Measurements from ENCODE around the gene TSPAN33. TPM values are rescaled to one million over a fixed set of nuclear protein-coding genes. Genes with fewer than 3 reads are reported as not detected.

The TSPAN33 gene
- polyA plus RNA-seq, 12 donors: 15.8 to 50.3 (median 33.7) TPM; not detected in 1

DNA sequence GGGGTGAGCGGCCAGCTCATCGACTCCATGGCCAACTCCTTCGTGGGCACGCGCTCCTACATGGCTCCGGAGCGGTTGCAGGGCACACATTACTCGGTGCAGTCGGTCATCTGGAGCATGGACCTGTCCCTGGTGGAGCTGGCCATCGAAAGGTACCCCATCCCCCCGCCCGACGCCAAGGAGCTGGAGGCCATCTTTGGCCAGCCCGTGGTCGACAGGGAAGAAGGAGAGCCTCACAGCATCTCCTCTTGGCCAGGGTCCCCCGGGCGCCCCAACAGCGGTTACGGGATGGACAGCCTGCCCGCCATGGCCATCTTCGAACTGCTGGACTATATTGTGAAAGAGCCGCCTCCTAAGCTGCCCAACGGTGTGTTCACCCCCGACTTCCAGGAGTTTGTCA is 17.4 kb upstream of the TSPAN33 start:
- no peak for DNase-seq

- DNase-seq: no peak
Measured at GRCh38 chr7:129127601-129128000, 16.9 kb upstream of the TSPAN33 start.

GRCh38 chr7:129134356-129134987 is 10.0 kb upstream of the TSPAN33 start:
- DNase-seq: no peak

GRCh38 chr7:129136887-129137642 is 7.4 kb upstream of the TSPAN33 start:
- DNase-seq: no peak

DNA sequence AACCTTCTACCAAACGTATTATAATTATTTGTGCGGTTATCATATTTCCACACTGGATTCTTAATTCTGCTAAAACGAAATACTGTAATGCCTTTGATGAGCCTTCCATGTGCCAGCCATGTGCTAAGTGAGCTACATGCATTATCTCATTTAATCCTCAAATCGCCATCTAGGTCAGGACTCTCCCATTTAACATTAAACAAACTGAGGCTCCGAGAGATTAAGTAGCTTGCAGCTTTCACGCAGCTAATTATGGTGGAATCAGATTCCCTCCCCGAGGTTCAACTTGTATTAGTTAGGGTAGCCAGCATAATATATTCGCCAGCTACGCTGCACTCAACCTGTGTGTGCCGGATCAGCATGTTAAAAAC is 798 bp upstream of the TSPAN33 start:
- no peak for DNase-seq

GRCh38 chr7:129144834-129145668 is 544 bp downstream of the TSPAN33 start:
- DNase-seq: no peak

- no peak for DNase-seq
Measured at GRCh38 chr7:129146237-129146979, 1.9 kb downstream of the TSPAN33 start.

DNA sequence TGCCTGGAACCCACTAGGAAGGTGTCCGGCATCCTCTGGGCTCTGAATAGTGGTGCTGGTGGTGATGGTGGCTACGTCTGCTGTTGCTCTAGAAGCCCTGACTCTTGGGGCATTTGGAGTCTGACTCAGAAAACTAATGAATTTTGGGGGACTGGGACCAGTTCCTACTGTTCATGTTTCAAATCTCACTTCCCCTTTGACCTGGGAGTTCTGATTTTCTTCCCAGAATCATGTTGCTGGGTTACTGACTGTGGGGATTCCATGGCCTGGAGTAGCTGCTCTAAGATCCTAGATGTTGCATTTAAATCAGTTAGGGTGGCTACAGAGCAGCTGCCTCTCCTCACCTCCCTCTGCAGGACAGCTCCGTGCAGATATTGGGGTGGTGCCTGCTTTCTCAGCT is 3.2 kb downstream of the TSPAN33 start:
- DNase-seq: no peak

- no peak for DNase-seq
Measured at GRCh38 chr7:129149511-129149910, 5.0 kb downstream of the TSPAN33 start.

GRCh38 chr7:129150199-129150996 is 5.9 kb downstream of the TSPAN33 start:
- DNase-seq: no peak

DNA sequence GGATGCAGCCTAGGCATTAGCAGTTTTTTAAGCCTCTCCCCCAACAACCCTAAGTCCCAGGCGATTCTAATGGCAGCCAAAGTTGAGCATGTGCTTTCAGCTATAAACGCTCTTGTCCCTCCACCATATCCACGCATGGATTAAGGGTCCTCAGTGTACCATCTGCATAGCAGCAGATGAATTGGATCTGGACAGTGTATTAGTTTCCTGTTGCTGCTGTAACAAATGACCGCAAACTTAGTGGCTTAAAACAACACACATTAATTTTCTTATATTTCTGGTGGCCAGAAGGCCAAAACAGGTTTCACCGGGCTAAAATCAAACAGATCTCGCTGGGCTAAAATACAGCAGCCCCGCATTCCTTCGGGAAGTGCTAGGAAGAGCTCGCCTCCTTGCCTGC is 13.1 kb downstream of the TSPAN33 start:
- DNase-seq: no peak

DNA sequence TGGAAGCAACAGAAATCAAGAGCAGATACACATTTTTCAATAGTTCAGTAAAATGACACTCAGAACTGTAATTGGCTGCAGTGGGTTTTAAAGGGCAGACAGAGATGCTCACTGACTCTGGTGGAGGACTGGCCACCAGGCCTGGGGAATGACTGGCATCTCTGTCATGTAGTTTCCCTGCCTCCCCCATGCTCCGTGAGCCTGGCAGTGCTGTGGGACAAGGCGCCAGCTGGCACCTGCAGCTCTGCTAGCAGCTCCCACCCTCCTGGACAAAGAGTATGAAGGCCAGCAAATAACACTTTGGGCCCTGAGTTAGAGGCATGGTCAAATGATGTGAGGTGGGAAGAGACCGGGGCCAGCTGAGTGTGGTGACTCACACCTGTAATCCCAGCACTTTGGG is 15.0 kb downstream of the TSPAN33 start:
- DNase-seq: no peak

DNA sequence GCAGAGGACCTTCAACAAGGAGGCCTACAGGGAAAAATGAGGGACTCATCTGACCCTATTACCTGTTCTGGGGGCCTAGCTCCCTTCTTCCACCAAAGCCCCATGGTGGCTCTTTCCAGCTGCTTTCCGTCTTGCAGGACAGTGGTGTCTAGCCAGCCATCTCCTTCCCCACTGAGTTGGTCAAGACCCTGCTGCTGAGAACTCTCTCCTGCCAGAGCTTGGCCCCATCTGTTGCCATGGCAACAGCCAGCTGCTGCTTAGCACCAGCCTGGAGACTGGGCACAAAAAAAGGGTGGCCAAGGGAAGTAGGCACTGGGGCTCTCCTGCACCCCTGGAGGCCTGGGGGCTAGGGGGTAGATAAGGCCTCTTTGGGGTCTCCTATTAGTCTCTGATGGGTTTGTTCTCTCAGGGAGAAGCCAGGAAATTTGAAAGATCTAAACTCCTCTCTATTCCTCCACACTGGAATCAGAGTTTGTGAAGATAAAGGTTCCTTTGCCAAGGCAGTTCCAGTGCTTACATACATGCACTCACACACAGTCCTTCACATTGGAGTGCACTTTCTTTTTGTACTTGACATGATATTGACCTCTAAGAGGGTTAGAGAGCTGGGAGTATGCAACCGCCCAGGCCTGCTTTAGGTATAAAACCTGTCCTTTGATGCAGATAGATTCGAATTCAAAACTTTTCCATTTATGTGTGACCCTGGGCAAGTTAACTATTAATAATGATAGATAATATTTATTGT is 15.8 kb downstream of the TSPAN33 start:
- no peak for DNase-seq

- no peak for DNase-seq
Measured at GRCh38 chr7:129161524-129162225, 17.2 kb downstream of the TSPAN33 start.

DNA sequence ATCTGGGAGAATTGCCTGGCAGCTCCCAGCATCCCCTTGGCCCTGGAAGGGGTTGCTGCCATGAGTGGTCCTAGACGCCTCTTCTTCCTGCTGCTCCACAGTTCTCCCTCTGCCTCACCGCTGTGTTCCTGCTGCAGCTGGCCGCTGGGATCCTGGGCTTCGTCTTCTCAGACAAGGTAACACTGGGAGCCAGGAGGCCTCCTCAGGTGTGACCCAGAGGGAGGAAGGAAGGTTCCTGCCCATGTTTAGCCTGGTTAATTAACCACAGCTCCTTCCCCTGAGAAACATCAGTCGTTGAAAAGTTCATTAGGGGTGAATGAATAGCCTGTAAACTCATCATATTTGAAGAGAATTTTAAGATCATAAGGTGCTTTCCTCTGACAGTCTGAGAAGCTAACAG is 18.2 kb downstream of the TSPAN33 start:
- no peak for DNase-seq

GRCh38 chr7:129163875-129164544 is 19.5 kb downstream of the TSPAN33 start:
- peak; percentile 62 for DNase-seq

- no peak for DNase-seq
Measured at GRCh38 chr7:129166745-129167144, 22.2 kb downstream of the TSPAN33 start.

GRCh38 chr7:129167817-129168216 is 23.3 kb downstream of the TSPAN33 start:
- DNase-seq: no peak

Measured in muscle of arm (tissue), 12 donors.